ENCODE data around the gene DAAM1. TPM values are rescaled to one million over a fixed set of nuclear protein-coding genes. Genes with fewer than 3 reads are reported as not detected.

DAAM1 gene
- polyA plus RNA-seq, 1 donor (not counting 4 experiments of a cell fraction or from before 2014, with no cell fraction given) = 44.6 TPM

GRCh38 chr14:59150990-59151389 is 37.5 kb upstream of the DAAM1 start:
- TF ChIP-seq EZH2 (IDR thresholded peaks at IDR 0.05; ENCODE audit: low read length) (no peak), CTCF (optimal IDR thresholded peaks at IDR 0.05 in 1 of 3, IDR thresholded peaks at IDR 0.05 in 1 of 3, conservative IDR thresholded peaks at IDR 0.05 in 1 of 3; ENCODE audit: extremely low read depth in 1 of 3, insufficient read depth in 2 of 3, low read length in 3 of 3) (no peak)
- no peak for FAIRE-seq
- Histone ChIP-seq H2AFZ (ENCODE audit: control insufficient read depth, low read length) (no peak overlapping the region), H3K4me3 (ENCODE audit: control insufficient read depth in 2 of 3, extremely low read depth in 1 of 3, insufficient read depth in 2 of 3, low read depth in 1 of 3, low read length in 3 of 3) (no peak overlapping the region), H3K9me3 (ENCODE audit: control insufficient read depth, low read depth, low read length) (no peaks in the 10 kb centered on the region), H3K36me3 (ENCODE audit: control insufficient read depth in 2 of 2, extremely low read depth in 1 of 2, insufficient read depth in 2 of 2, low read length in 2 of 2) (no peaks in the 10 kb centered on the region), H3K9me1 (ENCODE audit: control insufficient read depth, extremely low read depth, insufficient read depth, low read length) (no peaks in the 10 kb centered on the region), H4K20me1 (ENCODE audit: control insufficient read depth, extremely low read depth, insufficient read depth, low read length) (no peaks in the 10 kb centered on the region), H3K79me2 (ENCODE audit: control insufficient read depth, insufficient read depth, low read length) (no peaks in the 10 kb centered on the region), H3K27ac (ENCODE audit: control insufficient read depth, insufficient read depth, low read length) (no peak overlapping the region), H3K4me2 (ENCODE audit: control insufficient read depth, extremely low read depth, insufficient read depth, low read depth, low read length) (no peak overlapping the region), H3K27me3 (ENCODE audit: control insufficient read depth, extremely low read depth, insufficient read depth, low read length) (peaks cover 6% of the 10 kb centered on the region), H3K4me1 (ENCODE audit: control insufficient read depth, extremely low read depth, insufficient read depth, low read length) (no peaks in the 10 kb centered on the region), H3K9ac (ENCODE audit: control insufficient read depth, extremely low read depth, insufficient read depth, low read length) (no peak overlapping the region)
- no peak for DNase-seq (ENCODE audit: low read depth, low spot score)
- dilution Hi-C loops (cut with MboI; ENCODE audit: extremely low pct_ligation_motif_present, low sequenced_read_pairs) = no loop called here

GRCh38 chr14:59154373-59154772 is 34.1 kb upstream of the DAAM1 start:
- H4K20me1 ChIP-seq (ENCODE audit: control insufficient read depth, extremely low read depth, insufficient read depth, low read length) = no peaks in the 10 kb centered on the region
- no peak overlapping the region for H3K4me3 ChIP-seq (ENCODE audit: control insufficient read depth in 2 of 3, extremely low read depth in 1 of 3, insufficient read depth in 2 of 3, low read depth in 1 of 3, low read length in 3 of 3)
- H2AFZ ChIP-seq (ENCODE audit: control insufficient read depth, low read length) = no peak overlapping the region
- H3K4me1 ChIP-seq (ENCODE audit: control insufficient read depth, extremely low read depth, insufficient read depth, low read length) = no peaks in the 10 kb centered on the region
- no peak for FAIRE-seq
- no peaks in the 10 kb centered on the region for H3K79me2 ChIP-seq (ENCODE audit: control insufficient read depth, insufficient read depth, low read length)
- H3K27ac ChIP-seq (ENCODE audit: control insufficient read depth, insufficient read depth, low read length) = no peak overlapping the region
- peaks cover 4% of the 10 kb centered on the region for H3K27me3 ChIP-seq (ENCODE audit: control insufficient read depth, extremely low read depth, insufficient read depth, low read length)
- no peaks in the 10 kb centered on the region for H3K36me3 ChIP-seq (ENCODE audit: control insufficient read depth in 2 of 2, extremely low read depth in 1 of 2, insufficient read depth in 2 of 2, low read length in 2 of 2)
- no peak overlapping the region for H3K4me2 ChIP-seq (ENCODE audit: control insufficient read depth, extremely low read depth, insufficient read depth, low read depth, low read length)
- H3K9ac ChIP-seq (ENCODE audit: control insufficient read depth, extremely low read depth, insufficient read depth, low read length) = no peak overlapping the region
- dilution Hi-C loops (cut with MboI; ENCODE audit: extremely low pct_ligation_motif_present, low sequenced_read_pairs) = no loop called here
- H3K9me1 ChIP-seq (ENCODE audit: control insufficient read depth, extremely low read depth, insufficient read depth, low read length) = no peaks in the 10 kb centered on the region
- TF ChIP-seq EZH2 (IDR thresholded peaks at IDR 0.05; ENCODE audit: low read length) (no peak), CTCF (optimal IDR thresholded peaks at IDR 0.05 in 1 of 3, IDR thresholded peaks at IDR 0.05 in 1 of 3, conservative IDR thresholded peaks at IDR 0.05 in 1 of 3; ENCODE audit: extremely low read depth in 1 of 3, insufficient read depth in 2 of 3, low read length in 3 of 3) (no peak)
- H3K9me3 ChIP-seq (ENCODE audit: control insufficient read depth, low read depth, low read length) = no peaks in the 10 kb centered on the region
- DNase-seq (ENCODE audit: low read depth, low spot score) = no peak
